B cell (primary cell): Measurements from ENCODE around the gene CDC42BPG.

ENCODE experiments used
- EZH2 ChIP-seq: IDR thresholded peaks from 2 replicates; pipeline ENCODE4 v1.6.1; 2012; ENCODE audit warnings: borderline replicate concordance, low read depth, mild to moderate bottlenecking, moderate library complexity, low read length; ENCODE audit not compliant: insufficient read depth, poor library complexity, severe bottlenecking
- TF ChIP-seq, protein P1 (sequence below): fragments of 200-600 bp; IDR thresholded peaks from one replicate; pipeline ENCODE4 v1.8.0; 2022; ENCODE audit warnings: antibody characterized with exemption, mild to moderate bottlenecking

DNA sequence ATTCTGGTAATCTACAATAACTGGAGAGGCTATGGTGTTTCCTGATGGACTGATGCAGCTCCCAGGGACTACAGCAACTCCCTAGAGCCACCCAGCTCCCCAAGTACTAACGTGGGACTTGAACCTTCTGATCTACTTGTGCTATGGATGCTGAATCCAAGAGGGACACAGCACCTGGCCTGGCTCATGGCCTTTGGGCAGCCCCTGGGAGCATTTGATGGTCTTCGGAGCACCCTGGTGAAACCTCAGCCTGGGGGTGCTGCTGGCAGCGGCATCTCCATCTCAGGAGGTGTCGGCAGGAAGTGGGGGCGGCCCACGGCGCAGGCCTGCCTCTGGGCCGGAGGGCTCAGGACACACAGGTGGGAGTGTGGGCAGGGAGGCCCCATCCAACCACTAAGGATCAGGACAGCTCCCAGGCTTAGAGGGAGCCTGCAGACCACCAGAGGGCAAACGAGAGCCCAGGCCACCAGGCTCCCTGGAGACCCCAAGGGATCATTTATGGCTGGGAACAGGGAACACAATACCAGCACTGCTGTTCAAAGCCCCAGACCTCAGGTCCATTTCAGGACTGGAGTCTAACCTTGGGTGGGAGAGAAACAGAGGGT, 25.2 kb upstream of the CDC42BPG start:
- TF ChIP-seq, protein P1, sequence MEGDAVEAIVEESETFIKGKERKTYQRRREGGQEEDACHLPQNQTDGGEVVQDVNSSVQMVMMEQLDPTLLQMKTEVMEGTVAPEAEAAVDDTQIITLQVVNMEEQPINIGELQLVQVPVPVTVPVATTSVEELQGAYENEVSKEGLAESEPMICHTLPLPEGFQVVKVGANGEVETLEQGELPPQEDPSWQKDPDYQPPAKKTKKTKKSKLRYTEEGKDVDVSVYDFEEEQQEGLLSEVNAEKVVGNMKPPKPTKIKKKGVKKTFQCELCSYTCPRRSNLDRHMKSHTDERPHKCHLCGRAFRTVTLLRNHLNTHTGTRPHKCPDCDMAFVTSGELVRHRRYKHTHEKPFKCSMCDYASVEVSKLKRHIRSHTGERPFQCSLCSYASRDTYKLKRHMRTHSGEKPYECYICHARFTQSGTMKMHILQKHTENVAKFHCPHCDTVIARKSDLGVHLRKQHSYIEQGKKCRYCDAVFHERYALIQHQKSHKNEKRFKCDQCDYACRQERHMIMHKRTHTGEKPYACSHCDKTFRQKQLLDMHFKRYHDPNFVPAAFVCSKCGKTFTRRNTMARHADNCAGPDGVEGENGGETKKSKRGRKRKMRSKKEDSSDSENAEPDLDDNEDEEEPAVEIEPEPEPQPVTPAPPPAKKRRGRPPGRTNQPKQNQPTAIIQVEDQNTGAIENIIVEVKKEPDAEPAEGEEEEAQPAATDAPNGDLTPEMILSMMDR: peak; percentile 23
- no peak for TF ChIP-seq EZH2
